H9 (cell line): ENCODE measurements around the gene LACTB. TPM values are rescaled to one million over a fixed set of nuclear protein-coding genes. Genes with fewer than 3 reads are reported as not detected.

Experiments
- DNase-seq: peaks from one replicate; pipeline ENCODE4 v3.0.0-alpha.2; 2017
- H2AFZ ChIP-seq: one replicate; pipeline ENCODE4 v1.6.1; 2013; ENCODE audit warnings: mild to moderate bottlenecking, low read length, control low read depth, moderate library complexity
- H2AK5ac ChIP-seq: 2 replicates; pipeline ENCODE4 v1.6.1; 2013; ENCODE audit warnings: low read length, control low read depth, mixed read lengths; ENCODE audit not compliant: insufficient read length
- H2BK120ac ChIP-seq: one replicate; pipeline ENCODE4 v1.6.1; 2013; ENCODE audit warnings: low read depth, mild to moderate bottlenecking, low read length, control low read depth, inconsistent platforms; ENCODE audit not compliant: poor library complexity, severe bottlenecking
- H2BK12ac ChIP-seq: 2 replicates; pipeline ENCODE4 v1.6.1; 2013; ENCODE audit warnings: low read length, control low read depth, mixed read lengths, low read depth; ENCODE audit not compliant: insufficient read length
- H2BK15ac ChIP-seq: 2 replicates; pipeline ENCODE4 v1.6.1; 2013; ENCODE audit warnings: low read depth, low read length, control low read depth
- H2BK20ac ChIP-seq: one replicate; pipeline ENCODE4 v1.6.1; 2013; ENCODE audit warnings: low read depth, mild to moderate bottlenecking, low read length, control low read depth, inconsistent platforms; ENCODE audit not compliant: poor library complexity, severe bottlenecking
- H2BK5ac ChIP-seq: 2 replicates; pipeline ENCODE4 v1.6.1; 2013; ENCODE audit warnings: low read length, control low read depth, mixed read lengths; ENCODE audit not compliant: insufficient read length
- H3K14ac ChIP-seq: 2 replicates; pipeline ENCODE4 v1.6.1; 2013; ENCODE audit warnings: low read length, control low read depth; ENCODE audit not compliant: insufficient read depth
- H3K18ac ChIP-seq: 2 replicates; pipeline ENCODE4 v1.6.1; 2013; ENCODE audit warnings: low read depth, mild to moderate bottlenecking, mixed read lengths, low read length, control low read depth; ENCODE audit not compliant: insufficient read length
- H3K23ac ChIP-seq: 2 replicates; pipeline ENCODE4 v1.6.1; 2013; ENCODE audit warnings: low read length, control low read depth, mixed read lengths, low read depth; ENCODE audit not compliant: insufficient read length
- H3K23me2 ChIP-seq: 2 replicates; pipeline ENCODE4 v1.6.1; 2013; ENCODE audit warnings: low read depth, mild to moderate bottlenecking, mixed read lengths, low read length, control low read depth; ENCODE audit not compliant: insufficient read length, poor library complexity, severe bottlenecking
- H3K27ac ChIP-seq: 2 replicates; pipeline ENCODE4 v1.5.1; 2013; ENCODE audit warnings: low read length, control low read depth, mixed read lengths, low read depth; ENCODE audit not compliant: insufficient read length
- H3K27me3 ChIP-seq: 2 replicates; pipeline ENCODE4 v1.6.1; 2013; ENCODE audit warnings: low read length, control low read depth, inconsistent platforms; ENCODE audit not compliant: insufficient read depth
- H3K4ac ChIP-seq: 2 replicates; pipeline ENCODE4 v1.6.1; 2013; ENCODE audit warnings: low read depth, mild to moderate bottlenecking, control low read depth, inconsistent platforms, low read length, moderate library complexity
- H3K4me1 ChIP-seq: 2 replicates; pipeline ENCODE4 v1.6.1; 2013; ENCODE audit warnings: low read length, control low read depth, inconsistent platforms; ENCODE audit not compliant: insufficient read depth
- H3K4me2 ChIP-seq: 2 replicates; pipeline ENCODE4 v1.6.1; 2013; ENCODE audit warnings: low read length, control low read depth, mixed read lengths; ENCODE audit not compliant: insufficient read length, insufficient read depth
- H3K56ac ChIP-seq: 2 replicates; pipeline ENCODE4 v1.6.1; 2013; ENCODE audit warnings: low read depth, mild to moderate bottlenecking, mixed read lengths, low read length, control low read depth; ENCODE audit not compliant: insufficient read length
- H3K79me1 ChIP-seq: 2 replicates; pipeline ENCODE4 v1.6.1; 2013; ENCODE audit warnings: low read depth, mild to moderate bottlenecking, moderate library complexity, low read length, control low read depth, inconsistent platforms; ENCODE audit not compliant: insufficient read depth, poor library complexity, severe bottlenecking
- H3K79me2 ChIP-seq: 2 replicates; pipeline ENCODE4 v1.6.1; 2013; ENCODE audit warnings: low read length, control low read depth, inconsistent platforms; ENCODE audit not compliant: insufficient read depth
- H3K9ac ChIP-seq: 2 replicates; pipeline ENCODE4 v1.6.1; 2013; ENCODE audit warnings: low read length, control low read depth, mixed read lengths; ENCODE audit not compliant: insufficient read length; ENCODE audit errors: extremely low read depth
- H3K9me3 ChIP-seq: one replicate; pipeline ENCODE4 v1.6.1; 2013; ENCODE audit warnings: low read depth, low read length, inconsistent platforms; ENCODE audit not compliant: control insufficient read depth
- H3T11ph ChIP-seq: one replicate; pipeline ENCODE4 v1.6.1; 2013; ENCODE audit warnings: mild to moderate bottlenecking, low read length, control low read depth, inconsistent platforms
- H4K20me1 ChIP-seq: one replicate; pipeline ENCODE4 v1.6.1; 2013; ENCODE audit not compliant: control insufficient read depth, insufficient read length, insufficient read depth
- H4K5ac ChIP-seq: 2 replicates; pipeline ENCODE4 v1.6.1; 2013; ENCODE audit warnings: low read depth, mild to moderate bottlenecking, mixed read lengths, low read length, control low read depth; ENCODE audit not compliant: insufficient read length
- H4K8ac ChIP-seq: replicated peaks from 2 replicates; pipeline ENCODE4 v1.6.1; 2013; ENCODE audit warnings: low read length, control low read depth, mixed read lengths, low read depth; ENCODE audit not compliant: insufficient read length
- H4K91ac ChIP-seq: 2 replicates; pipeline ENCODE4 v1.6.1; 2013; ENCODE audit warnings: low read depth, mild to moderate bottlenecking, moderate library complexity, mixed read lengths, low read length, control low read depth; ENCODE audit not compliant: insufficient read length
- H3K27ac Mint-ChIP-seq, 3 experiments: 2 replicates in 2 of 3; 3 replicates in 1 of 3; pipeline ENCODE4 v1.8.0; 2020 to 2021; ENCODE audit warnings: mixed read lengths in 3 of 3, mild to moderate bottlenecking in 1 of 3, moderate library complexity in 1 of 3
- H3K27me3 Mint-ChIP-seq: 2 replicates; pipeline ENCODE4 v1.8.0; 2021; ENCODE audit warnings: low read depth, mild to moderate bottlenecking, moderate library complexity, mixed read lengths
- H3K36me3 Mint-ChIP-seq, 3 experiments: 2 replicates in 2 of 3; 3 replicates in 1 of 3; pipeline ENCODE4 v1.8.0; 2020 to 2021; ENCODE audit warnings: low read depth in 3 of 3, mixed read lengths in 3 of 3; ENCODE audit not compliant: insufficient read depth in 1 of 3
- H3K4me1 Mint-ChIP-seq, 2 experiments: 2 replicates each; pipeline ENCODE4 v1.8.0; 2020; ENCODE audit warnings: mixed read lengths in 2 of 2
- H3K4me3 Mint-ChIP-seq, 2 experiments: 2 replicates in 1 of 2; 3 replicates in 1 of 2; pipeline ENCODE4 v1.8.0; 2020 to 2021; ENCODE audit warnings: mild to moderate bottlenecking in 2 of 2, mixed read lengths in 2 of 2, moderate library complexity in 1 of 2
- H3K9me3 Mint-ChIP-seq, 2 experiments: 2 replicates in 1 of 2; 3 replicates in 1 of 2; pipeline ENCODE4 v1.8.0; 2020; ENCODE audit warnings: mild to moderate bottlenecking in 2 of 2, mixed read lengths in 2 of 2, moderate library complexity in 1 of 2
- CTCF ChIP-seq: fragments of 200-600 bp; sonication (generic); conservative IDR thresholded peaks from 3 replicates; pipeline ENCODE4 v1.8.0; 2021; ENCODE audit warnings: antibody characterized with exemption, mild to moderate bottlenecking
- WGBS: extraction: QIAGEN DNeasy Blood & Tissue Kit; methylation state at CpG from one replicate; pipeline ENCODE4 v1.1.7; 2013; ENCODE audit warnings: missing lambda C conversion rate, low lambda C conversion rate, mixed read lengths; ENCODE audit not compliant: insufficient read length; ENCODE audit errors: extremely low coverage; 5-methylcytosine and 5-hydroxymethylcytosine counted together
- total RNA-seq: library from RNA; stranded (reverse); gene quantifications from 2 replicates; pipeline ENCODE4 v1.2.1, GENCODE V29; 2021

LACTB gene
- total RNA-seq, 1 experiment from 2014 or later, result 10.3 TPM

- Mint-ChIP-seq H3K27me3 (no peaks in the 10 kb centered on the region), H3K36me3 (no peaks in the 10 kb centered on the region), H3K4me3 (peak overlapping the region; percentile 81 to 89), H3K4me1 (peaks cover 49 to 50% of the 10 kb centered on the region in 2 experiments), H3K27ac (no peak overlapping the region), H3K9me3 (no peaks in the 10 kb centered on the region)
- no peak overlapping the region for H2BK5ac ChIP-seq
- peaks cover 7% of the 10 kb centered on the region for H3K23me2 ChIP-seq
- 0 out of 2 replicates have a peak, but pooled peaks cover 4% of the 10 kb centered on the region for H3K4me1 ChIP-seq
- H3K14ac ChIP-seq, result no peak overlapping the region
- H3K27me3 ChIP-seq, result no peaks in the 10 kb centered on the region
- H3K4me2 ChIP-seq, result peak overlapping the region; percentile 98
- 100% methylated on average over 1 of the region's 3 CpGs for WGBS
- no peak overlapping the region for H2AK5ac ChIP-seq
- H2BK120ac ChIP-seq, result no peak overlapping the region
- H3K18ac ChIP-seq, result no peak overlapping the region
- H4K91ac ChIP-seq, result no peak overlapping the region
- no peak overlapping the region for H3K4ac ChIP-seq
- no peaks in the 10 kb centered on the region for H3K79me1 ChIP-seq
- no peak overlapping the region for H3K23ac ChIP-seq
- peaks cover 11% of the 10 kb centered on the region; the same call in 1 of the 2 replicates for H3K79me2 ChIP-seq
- no peak overlapping the region for H3K9ac ChIP-seq
- H3K27ac ChIP-seq, result no peak overlapping the region
- no peak for DNase-seq
- TF ChIP-seq CTCF, result no peak
- H4K20me1 ChIP-seq, result no peaks in the 10 kb centered on the region
- H3K9me3 ChIP-seq, result no peaks in the 10 kb centered on the region
- H3K56ac ChIP-seq, result no peak overlapping the region
- H3T11ph ChIP-seq, result no peak overlapping the region
- H2AFZ ChIP-seq, result no peak overlapping the region
- no peak overlapping the region for H4K5ac ChIP-seq
- H2BK12ac ChIP-seq, result no peak overlapping the region
- no peak overlapping the region for H4K8ac ChIP-seq
- no peak overlapping the region for H2BK20ac ChIP-seq
- no peak overlapping the region for H2BK15ac ChIP-seq
Observed at GRCh38 chr15:63190769-63191649, 69.3 kb downstream of the LACTB start.

Other genes with a start within 250 kb of the LACTB start
- 731 and 748 TPM in 2 replicates for gene TPM1, start 79.1 kb upstream of the LACTB start, total RNA-seq
- 180 and 194 TPM in 2 replicates for gene RPS27L, start 35.6 kb downstream of the LACTB start, total RNA-seq
- 32.2 and 33.8 TPM in 2 replicates for gene RAB8B, start 67.7 kb downstream of the LACTB start, total RNA-seq
- 20.9 and 22.9 TPM in 2 replicates for gene APH1B, start 155.7 kb downstream of the LACTB start, total RNA-seq